PC-3 (cell line): Measurements from ENCODE around the gene PLAAT2. TPM values are rescaled to one million over a fixed set of nuclear protein-coding genes. Genes with fewer than 3 reads are reported as not detected.
"Not testable (repeated sequence)": the region's sequence is repeated elsewhere in the genome, so short reads cannot be mapped to it uniquely, and the experiment has no call there.

ENCODE experiments used
- ATAC-seq: fragments of 200-7000 bp; cut with Tn5 transposase; 2 replicates; pipeline ENCODE4 v1.9.1; 2020; ENCODE audit warnings: mild to moderate bottlenecking, moderate library complexity
- BruUV-seq: library from RNA; stranded (reverse); fragments of 400-500 nt; replicated peaks from 2 replicates; lab custom pipeline; 2021; lab: Mats Ljungman, UMichigan
- CTCF ChIA-PET: fragments of 300-600 bp; sonication (Branson Sonifier 250); formaldehyde crosslinking; loops from one replicate; lab custom pipeline; 2022; ENCODE audit warnings: antibody characterized with exemption; lab: Charles Lee
- POLR2A ChIA-PET: fragments of 300-600 bp; sonication (Branson Sonifier 250); formaldehyde crosslinking; loops from one replicate; lab custom pipeline; 2022; ENCODE audit warnings: antibody characterized with exemption; ENCODE audit not compliant: unreplicated experiment; lab: Charles Lee
- DNase-seq: peaks from one replicate; pipeline ENCODE4 v3.0.0-alpha.2; 2015
- H2AFZ ChIP-seq: fragments of 300-600 bp; sonication (generic); 2 replicates; pipeline ENCODE4 v1.6.0; 2016; ENCODE audit warnings: antibody characterized with exemption, low read length
- H3F3A ChIP-seq: fragments of 300-600 bp; sonication (generic); one replicate; pipeline ENCODE4 v1.6.0; 2017; ENCODE audit warnings: antibody characterized with exemption, low read length, control low read depth, mild to moderate bottlenecking; ENCODE audit not compliant: unreplicated experiment
- H3K27ac ChIP-seq: fragments of 300-600 bp; sonication (generic); 2 replicates; pipeline ENCODE4 v1.5.1; 2016; ENCODE audit warnings: mild to moderate bottlenecking, low read length
- H3K27me3 ChIP-seq: fragments of 300-600 bp; sonication (generic); 2 replicates; pipeline ENCODE4 v1.6.1; 2016; ENCODE audit warnings: low read length, mixed read lengths
- H3K36me3 ChIP-seq: fragments of 300-600 bp; sonication (generic); 2 replicates; pipeline ENCODE4 v1.6.1; 2016; ENCODE audit warnings: low read depth, mixed run types, low read length, mixed read lengths
- H3K4me1 ChIP-seq: fragments of 300-600 bp; sonication (generic); 2 replicates; pipeline ENCODE4 v1.5.1; 2016; ENCODE audit warnings: low read length; ENCODE audit not compliant: insufficient read depth
- H3K4me2 ChIP-seq: fragments of 300-600 bp; sonication (generic); 2 replicates; pipeline ENCODE4 v1.6.0; 2016; ENCODE audit warnings: low read length
- H3K4me3 ChIP-seq: fragments of 300-600 bp; sonication (generic); 2 replicates; pipeline ENCODE4 v1.5.1; 2016; ENCODE audit warnings: mild to moderate bottlenecking, low read length, mixed read lengths
- H3K79me2 ChIP-seq: fragments of 300-600 bp; sonication (generic); 2 replicates; pipeline ENCODE4 v1.6.1; 2017; ENCODE audit warnings: low read length, mixed read lengths
- H3K9ac ChIP-seq: fragments of 300-600 bp; sonication (generic); 2 replicates; pipeline ENCODE4 v1.6.0; 2016; ENCODE audit warnings: mild to moderate bottlenecking, low read length
- H3K9me2 ChIP-seq: fragments of 300-600 bp; sonication (generic); replicated peaks from 2 replicates; pipeline ENCODE4 v1.6.1; 2016; ENCODE audit warnings: mixed run types, low read length, mixed read lengths
- H3K9me3 ChIP-seq: fragments of 300-600 bp; sonication (generic); 2 replicates; pipeline ENCODE4 v1.6.1; 2016; ENCODE audit warnings: low read length, mixed read lengths
- H4K20me1 ChIP-seq: fragments of 300-600 bp; sonication (generic); 2 replicates; pipeline ENCODE4 v1.6.1; 2016; ENCODE audit warnings: low read length, mixed read lengths
- CTCF ChIP-seq: fragments of 300-600 bp; sonication (generic); conservative IDR thresholded peaks from 2 replicates; pipeline ENCODE4 v1.5.1; 2017; ENCODE audit warnings: antibody characterized with exemption, low read depth, mild to moderate bottlenecking, low read length
- EZH2 ChIP-seq: fragments of 300-600 bp; sonication (generic); IDR thresholded peaks from one replicate; pipeline ENCODE4 v1.6.1; 2017; ENCODE audit warnings: antibody characterized with exemption, mild to moderate bottlenecking, low read length; ENCODE audit not compliant: unreplicated experiment
- EZH2phosphoT487 ChIP-seq: fragments of 300-600 bp; sonication (generic); IDR thresholded peaks from 2 replicates; pipeline ENCODE4 v1.6.1; 2018; ENCODE audit warnings: mild to moderate bottlenecking, antibody characterized with exemption, low read length, borderline replicate concordance
- intact Hi-C: fragments of 100-400 bp; cut with micrococcal nuclease; formaldehyde crosslinking; loops from 2 replicates; pipeline ENCODE4 v1.9.0; 2023
- total RNA-seq: library from RNA; depleted of rRNA; stranded (reverse); fragments of >200 nt; gene quantifications from 2 replicates; pipeline ENCODE4 v1.2.3, GENCODE V29; 2014

PLAAT2 gene
- total RNA-seq, 1 experiment from 2014 or later, result 5.6 TPM

DNA sequence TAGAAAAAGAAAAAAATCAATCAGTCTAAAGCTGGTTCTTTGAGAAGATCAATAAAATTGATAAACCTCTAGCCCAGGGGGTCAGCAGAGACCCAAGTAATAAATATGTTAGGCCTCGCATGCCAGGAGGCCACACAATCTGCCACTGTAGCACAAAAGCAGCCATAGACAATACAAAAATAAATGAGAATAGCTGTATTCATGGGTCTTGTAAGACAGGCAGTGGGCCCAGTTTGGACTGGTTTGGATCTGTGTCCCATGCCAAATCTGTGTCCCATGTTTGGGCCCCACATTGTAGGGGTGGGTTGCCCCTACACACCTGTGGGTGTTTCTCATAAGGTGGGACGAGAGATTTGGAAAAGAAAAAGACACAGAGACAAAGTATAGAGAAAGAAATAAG is 33.2 kb downstream of the PLAAT2 start:
- H3K27me3 ChIP-seq, result no peaks in the 10 kb centered on the region
- H3K79me2 ChIP-seq, result no peaks in the 10 kb centered on the region
- H3F3A ChIP-seq, result no peaks in the 10 kb centered on the region
- CTCF ChIA-PET, result no interaction called here
- intact Hi-C loops, result no loop called here
- no peaks in the 10 kb centered on the region for H3K9me3 ChIP-seq
- H3K4me3 ChIP-seq, result no peak overlapping the region
- H3K9ac ChIP-seq, result no peak overlapping the region
- H4K20me1 ChIP-seq, result no peaks in the 10 kb centered on the region
- peaks cover 24% of the 10 kb centered on the region for H3K4me1 ChIP-seq
- BruUV-seq, result no TSS peak
- DNase-seq (no peak), ATAC-seq (no peak)
- no peak overlapping the region for H2AFZ ChIP-seq
- H3K27ac ChIP-seq, result no peak overlapping the region
- TF ChIP-seq EZH2phosphoT487 (no peak), EZH2 (no peak), CTCF (no peak)
- H3K36me3 ChIP-seq, result no peaks in the 10 kb centered on the region
- POLR2A ChIA-PET, result interaction anchor here (0.6 kb wide), 1 partner anchor 9 kb away, joined by 5 read pairs; no protein-coding TSS in a partner anchor
- H3K9me2 ChIP-seq, result no peaks in the 10 kb centered on the region
- H3K4me2 ChIP-seq, result no peak overlapping the region

- H3K4me3 ChIP-seq, H3K79me2 ChIP-seq, H3K9ac ChIP-seq, H3K27me3 ChIP-seq, H3K27ac ChIP-seq, DNase-seq, H3K36me3 ChIP-seq, intact Hi-C loops, CTCF ChIA-PET, H3K4me2 ChIP-seq, H2AFZ ChIP-seq, POLR2A ChIA-PET, H4K20me1 ChIP-seq, ATAC-seq, H3K9me3 ChIP-seq, H3F3A ChIP-seq, H3K9me2 ChIP-seq, BruUV-seq: not testable (repeated sequence)
- H3K4me1 ChIP-seq, result peaks cover 24% of the 10 kb centered on the region
These were observed 33.8 kb downstream of the PLAAT2 start for GRCh38 chr11:63529373-63529772.

DNA sequence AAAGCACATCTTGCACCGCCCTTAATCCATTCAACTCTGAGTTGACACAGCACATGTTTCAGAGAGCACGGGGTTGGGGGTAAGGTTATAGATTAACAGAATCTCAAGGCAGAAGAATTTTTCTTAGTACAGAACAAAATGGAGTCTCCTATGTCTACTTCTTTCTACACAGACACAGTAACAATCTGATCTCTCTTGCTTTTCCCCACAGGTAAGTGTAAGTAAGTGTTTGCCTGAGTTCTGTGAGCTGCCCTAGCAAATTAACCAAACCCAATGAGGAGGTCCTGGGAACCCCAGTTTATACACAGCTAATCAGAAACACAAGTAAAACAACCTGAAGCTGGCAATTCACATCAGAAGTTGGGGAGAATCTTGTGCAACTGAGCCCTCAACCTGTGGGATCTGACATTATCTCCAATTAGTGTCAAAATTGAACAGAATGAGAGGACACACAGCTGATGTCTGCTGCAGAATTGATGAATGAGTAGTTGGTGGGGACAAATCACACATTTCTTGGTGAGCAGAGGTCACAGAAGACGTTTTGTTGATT is 34.4 kb downstream of the PLAAT2 start:
- BruUV-seq, CTCF ChIA-PET, H3K9me2 ChIP-seq, H3K9me3 ChIP-seq, H3K79me2 ChIP-seq, H3K27me3 ChIP-seq, H2AFZ ChIP-seq, DNase-seq, H3K4me3 ChIP-seq, H3F3A ChIP-seq, H4K20me1 ChIP-seq, H3K9ac ChIP-seq, H3K4me2 ChIP-seq, intact Hi-C loops, ATAC-seq, H3K36me3 ChIP-seq, H3K27ac ChIP-seq: not testable (repeated sequence)
- POLR2A ChIA-PET, result interaction anchor here (0.6 kb wide), 1 partner anchor 1160 kb away, joined by 4 read pairs; no protein-coding TSS in a partner anchor
- H3K4me1 ChIP-seq, result peaks cover 24% of the 10 kb centered on the region

- H3K9me2 ChIP-seq, H2AFZ ChIP-seq, H3F3A ChIP-seq, H3K4me3 ChIP-seq, H3K9me3 ChIP-seq, intact Hi-C loops, BruUV-seq, H3K27me3 ChIP-seq, H3K36me3 ChIP-seq, H3K79me2 ChIP-seq, DNase-seq, H3K27ac ChIP-seq, CTCF ChIA-PET, H3K4me2 ChIP-seq, H3K9ac ChIP-seq, ATAC-seq, POLR2A ChIA-PET, H4K20me1 ChIP-seq: not testable (repeated sequence)
- peaks cover 27% of the 10 kb centered on the region for H3K4me1 ChIP-seq
These were observed 35.0 kb downstream of the PLAAT2 start for GRCh38 chr11:63528156-63528555.
